ENCODE data around the gene GNG2.

- no peak for TF ChIP-seq CTCF (IDR thresholded peaks at IDR 0.05; ENCODE audit: insufficient read depth, low read length, poor library complexity, severe bottlenecking)
- no peak for TF ChIP-seq EZH2phosphoT487 (conservative IDR thresholded peaks at IDR 0.05; ENCODE audit: low read length)
Measured at GRCh38 chr14:51912112-51912786, 51.8 kb downstream of the GNG2 start.
